Stimulated activated CD8-positive, alpha-beta memory T cell treated with anti-CD3 and anti-CD28 coated beads, Interleukin-12 subunit alpha, Interleukin-12 subunit beta, amount 100 ng/mL, for 1 hour (primary cell): Measurements from ENCODE around the gene TOLLIP.
"Not testable (repeated sequence)": the region's sequence is repeated elsewhere in the genome, so short reads cannot be mapped to it uniquely, and the experiment has no call there.

Experiments
- DNase-seq: peaks from one replicate; pipeline ENCODE4 v3.0.0-alpha.2; 2020; ENCODE audit warnings: low read depth

TOLLIP gene

GRCh38 chr11:1262172-1263006 lies 47.0 kb downstream of the TOLLIP start:
- DNase-seq, result peak; percentile 79

DNA sequence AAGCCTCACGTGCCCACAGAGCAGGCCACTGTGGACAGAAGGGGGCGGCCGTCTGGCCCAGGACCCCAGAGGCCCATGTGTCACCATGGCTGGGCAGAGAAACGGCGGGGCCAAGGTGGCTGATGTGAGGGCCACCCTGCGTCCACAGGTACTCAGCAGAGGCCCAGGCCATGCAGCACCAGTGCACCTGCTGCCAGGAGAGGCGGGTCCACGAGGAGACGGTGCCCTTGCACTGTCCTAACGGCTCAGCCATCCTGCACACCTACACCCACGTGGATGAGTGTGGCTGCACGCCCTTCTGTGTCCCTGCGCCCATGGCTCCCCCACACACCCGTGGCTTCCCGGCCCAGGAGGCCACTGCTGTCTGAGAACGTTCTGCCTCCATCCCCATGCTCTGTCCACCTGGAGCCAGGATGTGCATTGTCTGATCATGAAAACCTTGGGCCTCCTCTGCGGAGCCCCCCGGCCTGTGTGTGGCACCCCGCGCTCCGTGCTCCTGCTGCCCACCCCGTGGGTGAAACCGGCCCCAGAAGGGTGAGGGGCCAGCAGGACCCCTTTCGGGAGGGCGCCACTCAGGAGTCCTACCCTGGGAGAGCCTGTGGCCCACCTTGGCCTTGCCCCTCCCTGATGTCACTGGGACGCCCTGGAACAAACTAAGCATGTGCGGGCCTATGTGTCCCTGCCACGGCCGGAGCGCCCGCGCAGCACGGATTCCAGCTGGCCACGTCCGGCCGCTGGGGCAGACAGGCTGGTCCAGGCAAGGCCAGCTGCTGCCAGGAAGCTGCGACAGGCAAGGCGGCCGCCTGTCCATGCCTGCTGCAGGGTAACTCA lies 48.0 kb downstream of the TOLLIP start:
- DNase-seq, result no peak

DNA sequence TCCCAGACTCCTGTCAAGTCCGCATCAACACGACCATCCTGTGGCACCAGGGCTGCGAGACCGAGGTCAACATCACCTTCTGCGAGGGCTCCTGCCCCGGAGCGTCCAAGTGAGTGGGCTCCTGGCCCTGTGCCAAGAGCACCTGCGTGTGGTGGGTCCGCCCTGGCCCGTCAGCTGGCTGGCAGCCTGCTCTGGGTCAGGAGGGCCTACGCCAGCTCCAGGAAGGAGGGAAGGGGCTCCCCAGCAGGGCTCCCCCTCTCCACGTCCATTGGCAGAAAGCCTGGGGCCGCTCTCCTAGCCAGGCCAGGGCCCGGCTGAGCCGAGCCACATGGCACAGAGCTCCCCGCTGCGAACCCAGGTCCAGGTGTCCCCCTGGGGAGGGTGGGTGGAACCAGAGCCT lies 48.8 kb downstream of the TOLLIP start:
- DNase-seq, result no peak

- no peak for DNase-seq
Measured at GRCh38 chr11:1260023-1260501, 49.4 kb downstream of the TOLLIP start.

GRCh38 chr11:1259561-1259960 lies 49.9 kb downstream of the TOLLIP start:
- DNase-seq, result no peak

- DNase-seq, result no peak
Measured at GRCh38 chr11:1259076-1259461, 50.4 kb downstream of the TOLLIP start.

GRCh38 chr11:1258401-1259075 lies 50.9 kb downstream of the TOLLIP start:
- DNase-seq, result no peak

DNA sequence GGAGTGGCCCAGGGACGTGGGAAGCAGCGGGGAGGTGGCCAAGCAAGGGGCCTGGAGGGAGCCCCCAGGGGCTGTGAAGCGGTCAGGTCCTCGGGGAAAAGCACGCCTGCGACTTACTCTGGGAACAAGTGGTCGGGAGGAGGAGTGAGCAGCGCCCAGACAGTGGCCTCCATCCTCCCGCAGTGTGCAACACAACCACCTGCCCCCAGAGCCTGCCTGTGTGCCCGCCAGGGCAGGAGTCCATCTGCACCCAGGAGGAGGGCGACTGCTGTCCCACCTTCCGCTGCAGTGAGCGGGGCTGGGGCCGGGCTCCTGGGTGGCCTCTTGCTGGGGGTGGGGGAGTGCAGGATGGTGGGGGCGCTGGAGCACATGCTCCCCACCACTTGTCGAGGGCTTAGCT lies 51.5 kb downstream of the TOLLIP start:
- DNase-seq, result no peak

GRCh38 chr11:1257366-1257765 lies 52.1 kb downstream of the TOLLIP start:
- DNase-seq, result no peak

DNA sequence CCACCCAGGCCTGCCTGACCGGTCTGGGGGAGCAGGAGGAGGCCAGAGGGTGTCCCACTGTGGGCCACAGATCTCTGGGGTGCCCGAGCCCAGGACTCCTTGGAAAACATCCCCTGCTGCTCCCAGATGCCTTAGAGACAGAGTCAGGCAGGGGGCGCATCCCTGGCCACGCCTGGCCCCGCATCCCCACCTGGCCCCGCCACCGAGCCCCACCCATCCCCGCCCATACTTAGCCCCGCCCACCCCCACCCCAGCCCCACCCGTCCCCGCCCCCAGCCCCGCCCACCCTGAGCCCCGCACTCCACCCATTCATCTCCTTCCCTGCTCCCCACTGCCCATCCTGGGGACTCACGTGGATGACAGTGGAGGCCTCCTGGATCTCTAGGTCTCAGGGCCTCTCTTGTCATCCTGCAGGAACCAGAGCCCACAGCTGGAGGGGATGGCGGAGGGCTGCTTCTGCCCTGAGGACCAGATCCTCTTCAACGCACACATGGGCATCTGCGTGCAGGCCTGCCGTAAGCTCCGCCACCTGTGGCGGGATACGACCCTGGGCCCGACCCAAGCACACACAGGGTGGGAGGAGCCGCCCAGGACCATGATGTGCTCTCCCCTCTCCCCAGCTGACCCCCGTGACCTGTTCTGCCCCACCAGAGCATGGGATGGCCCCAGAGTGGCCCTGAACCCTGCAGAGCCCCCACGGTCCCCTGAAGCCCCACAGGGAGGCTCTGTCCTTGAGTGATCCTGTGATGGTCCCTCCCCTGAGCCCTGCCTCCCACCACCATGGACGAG lies 53.0 kb downstream of the TOLLIP start:
- DNase-seq, result no peak

DNA sequence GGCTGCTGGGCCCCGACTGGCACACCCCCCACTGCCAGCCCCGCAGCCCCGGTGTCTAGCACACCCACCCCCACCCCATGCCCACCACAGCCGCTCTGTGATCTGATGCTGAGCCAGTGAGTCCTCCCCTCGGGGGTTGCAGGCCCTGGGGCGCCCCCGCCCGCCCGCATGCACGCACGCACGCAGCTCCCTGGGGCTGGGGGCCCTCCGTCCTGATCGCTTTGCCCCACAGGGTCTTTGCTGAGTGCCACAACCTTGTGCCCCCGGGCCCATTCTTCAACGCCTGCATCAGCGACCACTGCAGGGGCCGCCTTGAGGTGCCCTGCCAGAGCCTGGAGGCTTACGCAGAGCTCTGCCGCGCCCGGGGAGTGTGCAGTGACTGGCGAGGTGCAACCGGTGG lies 54.3 kb downstream of the TOLLIP start:
- DNase-seq, result no peak

GRCh38 chr11:1254733-1255132 lies 54.7 kb downstream of the TOLLIP start:
- no peak for DNase-seq

DNA sequence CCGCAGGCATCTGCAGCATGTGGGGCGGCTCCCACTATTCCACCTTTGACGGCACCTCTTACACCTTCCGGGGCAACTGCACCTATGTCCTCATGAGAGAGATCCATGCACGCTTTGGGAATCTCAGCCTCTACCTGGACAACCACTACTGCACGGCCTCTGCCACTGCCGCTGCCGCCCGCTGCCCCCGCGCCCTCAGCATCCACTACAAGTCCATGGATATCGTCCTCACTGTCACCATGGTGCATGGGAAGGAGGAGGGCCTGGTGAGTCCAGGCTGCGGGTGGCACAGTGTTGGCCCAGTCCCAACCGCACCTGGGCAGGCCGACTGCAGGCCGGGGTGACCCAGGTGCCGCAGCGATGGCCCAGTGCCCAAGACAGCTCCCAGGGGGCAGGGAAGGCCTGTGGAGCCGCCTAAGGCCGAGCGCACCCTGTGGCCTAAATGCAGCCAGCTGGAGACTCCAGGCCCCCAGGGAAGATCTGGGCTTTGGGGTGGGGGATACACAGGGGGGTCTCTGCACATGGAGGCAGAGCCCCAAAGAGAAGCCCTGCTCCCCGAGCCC lies 55.3 kb downstream of the TOLLIP start:
- DNase-seq, result no peak

- no peak for DNase-seq
Measured at GRCh38 chr11:1253103-1253485, 56.3 kb downstream of the TOLLIP start.

- no peak for DNase-seq
Measured at GRCh38 chr11:1252371-1253102, 56.9 kb downstream of the TOLLIP start.

DNA sequence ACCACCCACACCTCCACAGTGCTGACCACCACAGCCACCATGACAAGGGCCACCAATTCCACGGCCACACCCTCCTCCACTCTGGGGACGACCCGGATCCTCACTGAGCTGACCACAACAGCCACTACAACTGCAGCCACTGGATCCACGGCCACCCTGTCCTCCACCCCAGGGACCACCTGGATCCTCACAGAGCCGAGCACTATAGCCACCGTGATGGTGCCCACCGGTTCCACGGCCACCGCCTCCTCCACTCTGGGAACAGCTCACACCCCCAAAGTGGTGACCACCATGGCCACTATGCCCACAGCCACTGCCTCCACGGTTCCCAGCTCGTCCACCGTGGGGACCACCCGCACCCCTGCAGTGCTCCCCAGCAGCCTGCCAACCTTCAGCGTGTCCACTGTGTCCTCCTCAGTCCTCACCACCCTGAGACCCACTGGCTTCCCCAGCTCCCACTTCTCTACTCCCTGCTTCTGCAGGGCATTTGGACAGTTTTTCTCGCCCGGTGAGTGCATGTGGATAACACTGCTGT lies 58.1 kb downstream of the TOLLIP start:
- no peak for DNase-seq

DNA sequence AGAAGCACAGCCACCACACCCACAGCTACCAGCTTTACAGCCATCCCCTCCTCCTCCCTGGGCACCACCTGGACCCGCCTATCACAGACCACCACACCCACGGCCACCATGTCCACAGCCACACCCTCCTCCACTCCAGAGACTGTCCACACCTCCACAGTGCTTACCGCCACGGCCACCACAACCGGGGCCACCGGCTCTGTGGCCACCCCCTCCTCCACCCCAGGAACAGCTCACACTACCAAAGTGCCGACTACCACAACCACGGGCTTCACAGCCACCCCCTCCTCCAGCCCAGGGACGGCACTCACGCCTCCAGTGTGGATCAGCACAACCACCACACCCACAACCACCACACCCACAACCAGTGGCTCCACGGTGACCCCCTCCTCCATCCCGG lies 59.0 kb downstream of the TOLLIP start:
- DNase-seq, result not testable (repeated sequence)

DNA sequence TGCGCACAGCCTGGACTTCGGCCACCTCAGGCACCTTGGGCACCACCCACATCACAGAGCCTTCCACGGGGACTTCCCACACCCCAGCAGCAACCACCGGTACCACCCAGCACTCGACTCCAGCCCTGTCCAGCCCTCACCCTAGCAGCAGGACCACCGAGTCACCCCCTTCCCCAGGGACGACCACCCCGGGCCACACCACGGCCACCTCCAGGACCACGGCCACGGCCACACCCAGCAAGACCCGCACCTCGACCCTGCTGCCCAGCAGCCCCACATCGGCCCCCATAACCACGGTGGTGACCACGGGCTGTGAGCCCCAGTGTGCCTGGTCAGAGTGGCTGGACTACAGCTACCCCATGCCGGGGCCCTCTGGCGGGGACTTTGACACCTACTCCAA lies 60.5 kb downstream of the TOLLIP start:
- not testable (repeated sequence) for DNase-seq

DNA sequence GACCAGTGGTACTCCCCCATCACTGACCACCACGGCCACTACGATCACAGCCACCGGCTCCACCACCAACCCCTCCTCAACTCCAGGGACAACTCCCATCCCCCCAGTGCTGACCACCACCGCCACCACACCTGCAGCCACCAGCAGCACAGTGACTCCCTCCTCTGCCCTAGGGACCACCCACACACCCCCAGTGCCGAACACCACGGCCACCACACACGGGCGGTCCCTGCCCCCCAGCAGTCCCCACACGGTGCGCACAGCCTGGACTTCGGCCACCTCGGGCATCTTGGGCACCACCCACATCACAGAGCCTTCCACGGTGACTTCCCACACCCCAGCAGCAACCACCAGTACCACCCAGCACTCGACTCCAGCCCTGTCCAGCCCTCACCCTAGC lies 62.4 kb downstream of the TOLLIP start:
- DNase-seq, result not testable (repeated sequence)

GRCh38 chr11:1246301-1246700 lies 63.1 kb downstream of the TOLLIP start:
- not testable (repeated sequence) for DNase-seq
